ENCODE data around the gene GLUD1.
"Not testable (repeated sequence)": the region's sequence is repeated elsewhere in the genome, so short reads cannot be mapped to it uniquely, and the experiment has no call there.

- TF ChIP-seq CTCF, POLR2A (IDR thresholded peaks at IDR 0.05): not testable (repeated sequence)
Observed at GRCh38 chr10:87018127-87018526, 76.5 kb downstream of the GLUD1 start.

Data from thyroid gland (tissue), 4 donors.